ENCODE data around the gene PRTFDC1.

GRCh38 chr10:24973163-24973562, 20.8 kb upstream of the PRTFDC1 start:
- no peak for TF ChIP-seq POLR2AphosphoS5 (IDR thresholded peaks at IDR 0.05; ENCODE audit: low read depth, low read length)
- no peak for TF ChIP-seq SIN3A (IDR thresholded peaks at IDR 0.05; ENCODE audit: borderline replicate concordance, insufficient read depth, low read length)
- no peak for TF ChIP-seq REST (IDR thresholded peaks at IDR 0.05; ENCODE audit: insufficient read depth in 1 of 2, low read depth in 2 of 2, low read length in 2 of 2)
